Ishikawa (cell line): ENCODE results near the gene COPS7A.

Experiments used
- CEBPB ChIP-seq: IDR thresholded peaks from 2 replicates; pipeline ENCODE4 v1.6.1; 2012
- EP300 ChIP-seq: IDR thresholded peaks from 2 replicates; pipeline ENCODE4 v1.6.1; 2012; ENCODE audit warnings: borderline replicate concordance
- FOXM1 ChIP-seq: IDR thresholded peaks from 2 replicates; pipeline ENCODE4 v1.6.1; 2012; ENCODE audit warnings: low read depth, borderline replicate concordance
- RAD21 ChIP-seq: IDR thresholded peaks from 2 replicates; pipeline ENCODE4 v1.6.1; 2012; ENCODE audit warnings: low read depth
- TAF1 ChIP-seq: IDR thresholded peaks from 2 replicates; pipeline ENCODE4 v1.6.1; 2012; ENCODE audit warnings: low read depth, mild to moderate bottlenecking
- TCF12 ChIP-seq: IDR thresholded peaks from 2 replicates; pipeline ENCODE4 v1.6.1; 2012; ENCODE audit warnings: low read depth
- TEAD4 ChIP-seq: IDR thresholded peaks from 2 replicates; pipeline ENCODE4 v1.6.1; 2012
- ZBTB7A ChIP-seq: IDR thresholded peaks from 2 replicates; pipeline ENCODE4 v1.6.1; 2012; ENCODE audit warnings: low read depth
- TF ChIP-seq, protein P1 (sequence below): IDR thresholded peaks from 2 replicates; pipeline ENCODE4 v1.6.1; 2012
- TF ChIP-seq, protein P2 (sequence below): IDR thresholded peaks from 2 replicates; pipeline ENCODE4 v1.6.1; 2012; ENCODE audit warnings: low read depth, mild to moderate bottlenecking

DNA sequence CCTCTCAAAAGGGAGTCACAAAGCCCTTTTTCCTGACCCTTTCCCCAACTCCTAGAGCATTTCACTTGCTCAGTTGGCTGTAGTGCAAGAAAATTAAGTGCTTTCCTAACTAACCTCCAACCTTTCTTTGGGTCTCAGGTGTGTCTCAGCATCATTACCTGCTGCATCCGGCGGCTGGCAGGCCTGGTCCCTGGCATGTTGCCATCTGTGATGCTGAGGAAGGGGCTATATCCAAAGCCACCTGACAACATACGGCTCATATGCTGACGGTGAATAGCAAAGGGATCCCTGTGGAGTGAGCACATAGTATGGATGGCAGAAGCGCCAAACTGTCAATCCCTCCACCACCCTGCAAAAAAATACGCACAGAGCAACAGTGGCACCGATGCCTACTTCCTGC is 27.9 kb downstream of the COPS7A start:
- TF ChIP-seq FOXM1 = no peak
- TF ChIP-seq TEAD4 = no peak
- no peak for TF ChIP-seq TAF1
- no peak for TF ChIP-seq EP300
- TF ChIP-seq, protein P1, sequence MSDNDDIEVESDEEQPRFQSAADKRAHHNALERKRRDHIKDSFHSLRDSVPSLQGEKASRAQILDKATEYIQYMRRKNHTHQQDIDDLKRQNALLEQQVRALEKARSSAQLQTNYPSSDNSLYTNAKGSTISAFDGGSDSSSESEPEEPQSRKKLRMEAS = no peak
- no peak for TF ChIP-seq RAD21
- TF ChIP-seq, protein P2, sequence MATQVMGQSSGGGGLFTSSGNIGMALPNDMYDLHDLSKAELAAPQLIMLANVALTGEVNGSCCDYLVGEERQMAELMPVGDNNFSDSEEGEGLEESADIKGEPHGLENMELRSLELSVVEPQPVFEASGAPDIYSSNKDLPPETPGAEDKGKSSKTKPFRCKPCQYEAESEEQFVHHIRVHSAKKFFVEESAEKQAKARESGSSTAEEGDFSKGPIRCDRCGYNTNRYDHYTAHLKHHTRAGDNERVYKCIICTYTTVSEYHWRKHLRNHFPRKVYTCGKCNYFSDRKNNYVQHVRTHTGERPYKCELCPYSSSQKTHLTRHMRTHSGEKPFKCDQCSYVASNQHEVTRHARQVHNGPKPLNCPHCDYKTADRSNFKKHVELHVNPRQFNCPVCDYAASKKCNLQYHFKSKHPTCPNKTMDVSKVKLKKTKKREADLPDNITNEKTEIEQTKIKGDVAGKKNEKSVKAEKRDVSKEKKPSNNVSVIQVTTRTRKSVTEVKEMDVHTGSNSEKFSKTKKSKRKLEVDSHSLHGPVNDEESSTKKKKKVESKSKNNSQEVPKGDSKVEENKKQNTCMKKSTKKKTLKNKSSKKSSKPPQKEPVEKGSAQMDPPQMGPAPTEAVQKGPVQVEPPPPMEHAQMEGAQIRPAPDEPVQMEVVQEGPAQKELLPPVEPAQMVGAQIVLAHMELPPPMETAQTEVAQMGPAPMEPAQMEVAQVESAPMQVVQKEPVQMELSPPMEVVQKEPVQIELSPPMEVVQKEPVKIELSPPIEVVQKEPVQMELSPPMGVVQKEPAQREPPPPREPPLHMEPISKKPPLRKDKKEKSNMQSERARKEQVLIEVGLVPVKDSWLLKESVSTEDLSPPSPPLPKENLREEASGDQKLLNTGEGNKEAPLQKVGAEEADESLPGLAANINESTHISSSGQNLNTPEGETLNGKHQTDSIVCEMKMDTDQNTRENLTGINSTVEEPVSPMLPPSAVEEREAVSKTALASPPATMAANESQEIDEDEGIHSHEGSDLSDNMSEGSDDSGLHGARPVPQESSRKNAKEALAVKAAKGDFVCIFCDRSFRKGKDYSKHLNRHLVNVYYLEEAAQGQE = no peak
- no peak for TF ChIP-seq CEBPB
- TF ChIP-seq TCF12 = no peak
- TF ChIP-seq ZBTB7A = no peak
